Nephron (organoid): ENCODE measurements around the gene LSAMP.

Source experiments
- H3K27ac Mint-ChIP-seq, 3 experiments: 2 replicates each; pipeline ENCODE4 v1.8.0; 2020; ENCODE audit warnings: mixed read lengths in 3 of 3, mild to moderate bottlenecking in 2 of 3, moderate library complexity in 1 of 3
- H3K27me3 Mint-ChIP-seq: 2 replicates; pipeline ENCODE4 v1.8.0; 2021; ENCODE audit warnings: low read depth, mild to moderate bottlenecking, moderate library complexity, mixed read lengths
- H3K36me3 Mint-ChIP-seq: 2 replicates; pipeline ENCODE4 v1.8.0; 2020; ENCODE audit warnings: low read depth, mixed read lengths
- H3K4me1 Mint-ChIP-seq: 2 replicates; pipeline ENCODE4 v1.8.0; 2020; ENCODE audit warnings: mixed read lengths
- H3K4me3 Mint-ChIP-seq, 3 experiments: 2 replicates each; pipeline ENCODE4 v1.8.0; 2020; ENCODE audit warnings: mild to moderate bottlenecking in 3 of 3, mixed read lengths in 3 of 3, moderate library complexity in 2 of 3
- H3K9me3 Mint-ChIP-seq: 2 replicates; pipeline ENCODE4 v1.8.0; 2020; ENCODE audit warnings: mixed read lengths
- CTCF ChIP-seq, 3 experiments: fragments of 200-600 bp; sonication (generic); IDR thresholded peaks; one replicate each; pipeline ENCODE4 v1.5.0; 2021; ENCODE audit warnings: antibody characterized with exemption in 3 of 3; ENCODE audit not compliant: unreplicated experiment in 3 of 3

The LSAMP gene

GRCh38 chr3:116127464-116127863 is 317.8 kb downstream of the LSAMP start:
- H3K9me3 Mint-ChIP-seq = no peaks in the 10 kb centered on the region
- H3K27ac Mint-ChIP-seq = no peak overlapping the region
- H3K4me1 Mint-ChIP-seq = no peaks in the 10 kb centered on the region
- TF ChIP-seq CTCF (IDR thresholded peaks at IDR 0.05; ENCODE audit: unreplicated experiment in 3 of 3) = no peak
- H3K36me3 Mint-ChIP-seq = no peaks in the 10 kb centered on the region
- H3K4me3 Mint-ChIP-seq = no peak overlapping the region
- no peaks in the 10 kb centered on the region for H3K27me3 Mint-ChIP-seq

- H3K9me3 Mint-ChIP-seq = no peaks in the 10 kb centered on the region
- H3K36me3 Mint-ChIP-seq = no peaks in the 10 kb centered on the region
- no peak overlapping the region for H3K4me3 Mint-ChIP-seq
- H3K27me3 Mint-ChIP-seq = no peaks in the 10 kb centered on the region
- H3K4me1 Mint-ChIP-seq = peaks cover 8% of the 10 kb centered on the region
- H3K27ac Mint-ChIP-seq = no peak overlapping the region
- no peak for TF ChIP-seq CTCF (IDR thresholded peaks at IDR 0.05; ENCODE audit: unreplicated experiment in 3 of 3)
Measured at GRCh38 chr3:116124166-116124565, 321.1 kb downstream of the LSAMP start.

GRCh38 chr3:116118475-116119169 is 326.7 kb downstream of the LSAMP start:
- Mint-ChIP-seq H3K27me3 (no peaks in the 10 kb centered on the region), H3K4me1 (peaks cover 12% of the 10 kb centered on the region), H3K4me3 (no peak overlapping the region), H3K9me3 (no peaks in the 10 kb centered on the region), H3K36me3 (no peaks in the 10 kb centered on the region), H3K27ac (peak overlapping the region in 1 of 3 experiments; percentile 27)
- no peak for TF ChIP-seq CTCF (IDR thresholded peaks at IDR 0.05; ENCODE audit: unreplicated experiment in 3 of 3)

GRCh38 chr3:116114586-116114985 is 330.7 kb downstream of the LSAMP start:
- no peaks in the 10 kb centered on the region for H3K27me3 Mint-ChIP-seq
- no peaks in the 10 kb centered on the region for H3K36me3 Mint-ChIP-seq
- no peaks in the 10 kb centered on the region for H3K9me3 Mint-ChIP-seq
- H3K27ac Mint-ChIP-seq = no peak overlapping the region
- peaks cover 5% of the 10 kb centered on the region for H3K4me1 Mint-ChIP-seq
- TF ChIP-seq CTCF (IDR thresholded peaks at IDR 0.05; ENCODE audit: unreplicated experiment in 3 of 3) = no peak
- no peak overlapping the region for H3K4me3 Mint-ChIP-seq

- Mint-ChIP-seq H3K4me3 (no peak overlapping the region), H3K27me3 (no peaks in the 10 kb centered on the region), H3K36me3 (no peaks in the 10 kb centered on the region), H3K27ac (no peak overlapping the region), H3K4me1 (no peaks in the 10 kb centered on the region), H3K9me3 (no peaks in the 10 kb centered on the region)
- no peak for TF ChIP-seq CTCF (IDR thresholded peaks at IDR 0.05; ENCODE audit: unreplicated experiment in 3 of 3)
Measured at GRCh38 chr3:116112696-116113095, 332.6 kb downstream of the LSAMP start.

GRCh38 chr3:116111765-116112164 is 333.5 kb downstream of the LSAMP start:
- H3K27ac Mint-ChIP-seq = no peak overlapping the region
- no peaks in the 10 kb centered on the region for H3K4me1 Mint-ChIP-seq
- H3K36me3 Mint-ChIP-seq = no peaks in the 10 kb centered on the region
- no peak overlapping the region for H3K4me3 Mint-ChIP-seq
- TF ChIP-seq CTCF (IDR thresholded peaks at IDR 0.05; ENCODE audit: unreplicated experiment in 3 of 3) = no peak
- H3K27me3 Mint-ChIP-seq = no peaks in the 10 kb centered on the region
- H3K9me3 Mint-ChIP-seq = no peaks in the 10 kb centered on the region
